Endodermal cell (in vitro differentiated cells): ENCODE measurements around the gene TOP2A. TPM values are rescaled to one million over a fixed set of nuclear protein-coding genes. Genes with fewer than 3 reads are reported as not detected.

Source experiments
- DNase-seq: peaks from one replicate; pipeline ENCODE4 v3.0.0-alpha.2; 2017
- H3K27ac ChIP-seq: 2 replicates; pipeline ENCODE4 v1.5.1; 2013; ENCODE audit warnings: mild to moderate bottlenecking, low read depth, low read length, moderate library complexity
- H3K27me3 ChIP-seq: 2 replicates; pipeline ENCODE4 v1.6.1; 2013; ENCODE audit warnings: mild to moderate bottlenecking, low read length, moderate library complexity; ENCODE audit not compliant: insufficient read depth, control insufficient read depth, poor library complexity, severe bottlenecking
- H3K36me3 ChIP-seq: 2 replicates; pipeline ENCODE4 v1.7.0; 2013; ENCODE audit warnings: mild to moderate bottlenecking, low read length, moderate library complexity; ENCODE audit not compliant: control insufficient read depth, insufficient read depth
- H3K4me1 ChIP-seq: one replicate; pipeline ENCODE4 v1.7.0; 2013; ENCODE audit warnings: low read length; ENCODE audit not compliant: control insufficient read depth, insufficient read depth
- H3K4me3 ChIP-seq: 2 replicates; pipeline ENCODE4 v1.5.1; 2013; ENCODE audit warnings: mild to moderate bottlenecking, low read length, moderate library complexity
- H3K9ac ChIP-seq: 2 replicates; pipeline ENCODE4 v1.6.1; 2013; ENCODE audit warnings: mild to moderate bottlenecking, low read length, moderate library complexity; ENCODE audit not compliant: poor library complexity, severe bottlenecking; ENCODE audit errors: extremely low read depth
- H3K9me3 ChIP-seq: 2 replicates; pipeline ENCODE4 v1.6.1; 2013; ENCODE audit warnings: mild to moderate bottlenecking, low read length, moderate library complexity; ENCODE audit not compliant: control insufficient read depth
- H3K27ac Mint-ChIP-seq: 2 replicates; pipeline ENCODE4 v1.8.0; 2020; ENCODE audit warnings: mixed read lengths
- H3K27me3 Mint-ChIP-seq: 2 replicates; pipeline ENCODE4 v1.8.0; 2021; ENCODE audit warnings: mild to moderate bottlenecking, mixed read lengths; ENCODE audit not compliant: insufficient read depth
- H3K36me3 Mint-ChIP-seq: 2 replicates; pipeline ENCODE4 v1.8.0; 2020; ENCODE audit warnings: low read depth, mixed read lengths
- H3K4me1 Mint-ChIP-seq: 2 replicates; pipeline ENCODE4 v1.8.0; 2020; ENCODE audit warnings: mixed read lengths
- H3K4me3 Mint-ChIP-seq: 2 replicates; pipeline ENCODE4 v1.8.0; 2020; ENCODE audit warnings: mild to moderate bottlenecking, moderate library complexity, mixed read lengths
- H3K9me3 Mint-ChIP-seq: 2 replicates; pipeline ENCODE4 v1.8.0; 2020; ENCODE audit warnings: mild to moderate bottlenecking, mixed read lengths
- WGBS, 2 experiments: methylation state at CpG; one replicate each; pipeline versions ENCODE4 v1.1.5 to v1.1.7; 2013; ENCODE audit warnings: missing lambda C conversion rate in 2 of 2, mixed read lengths in 1 of 2; ENCODE audit not compliant: insufficient coverage in 1 of 2, insufficient read length in 1 of 2; 5-methylcytosine and 5-hydroxymethylcytosine counted together
- total RNA-seq, 2 donors: library from RNA; stranded (reverse); fragmentation: NEBNext Ultra II Directional in 1 of 2; extraction: Animal tissue kit (Norgen Biotek cat#: 25700) in 1 of 2; gene quantifications; 2 replicates in 1 of 2; 3 replicates in 1 of 2; pipeline ENCODE4 v1.2.1, GENCODE V29; 2021
- TF ChIP-seq, protein P1 (sequence below): fragments of 200-600 bp; sonication (generic); conservative IDR thresholded peaks from 2 replicates; pipeline ENCODE4 v1.5.0; 2021; ENCODE audit warnings: antibody characterized with exemption, mild to moderate bottlenecking

The TOP2A gene
- total RNA-seq, 2 donors from 2014 or later: 173 to 246 TPM

- Histone ChIP-seq H3K4me3 (no peak overlapping the region), H3K27me3 (no peaks in the 10 kb centered on the region), H3K4me1 (no peaks in the 10 kb centered on the region), H3K9ac (no peak overlapping the region), H3K27ac (no peak overlapping the region), H3K9me3 (no peaks in the 10 kb centered on the region), H3K36me3 (peaks cover 35% of the 10 kb centered on the region)
- H3K4me1 Mint-ChIP-seq: peaks cover 16% of the 10 kb centered on the region
- H3K27me3 Mint-ChIP-seq: peaks cover 11% of the 10 kb centered on the region
- TF ChIP-seq, protein P1, sequence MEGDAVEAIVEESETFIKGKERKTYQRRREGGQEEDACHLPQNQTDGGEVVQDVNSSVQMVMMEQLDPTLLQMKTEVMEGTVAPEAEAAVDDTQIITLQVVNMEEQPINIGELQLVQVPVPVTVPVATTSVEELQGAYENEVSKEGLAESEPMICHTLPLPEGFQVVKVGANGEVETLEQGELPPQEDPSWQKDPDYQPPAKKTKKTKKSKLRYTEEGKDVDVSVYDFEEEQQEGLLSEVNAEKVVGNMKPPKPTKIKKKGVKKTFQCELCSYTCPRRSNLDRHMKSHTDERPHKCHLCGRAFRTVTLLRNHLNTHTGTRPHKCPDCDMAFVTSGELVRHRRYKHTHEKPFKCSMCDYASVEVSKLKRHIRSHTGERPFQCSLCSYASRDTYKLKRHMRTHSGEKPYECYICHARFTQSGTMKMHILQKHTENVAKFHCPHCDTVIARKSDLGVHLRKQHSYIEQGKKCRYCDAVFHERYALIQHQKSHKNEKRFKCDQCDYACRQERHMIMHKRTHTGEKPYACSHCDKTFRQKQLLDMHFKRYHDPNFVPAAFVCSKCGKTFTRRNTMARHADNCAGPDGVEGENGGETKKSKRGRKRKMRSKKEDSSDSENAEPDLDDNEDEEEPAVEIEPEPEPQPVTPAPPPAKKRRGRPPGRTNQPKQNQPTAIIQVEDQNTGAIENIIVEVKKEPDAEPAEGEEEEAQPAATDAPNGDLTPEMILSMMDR: peak; percentile 99
- peaks cover 30% of the 10 kb centered on the region for H3K36me3 Mint-ChIP-seq
- WGBS, 2 experiments: 69 to 72% methylated on average over 24 to 29 of the region's 29 CpGs
- no peak overlapping the region for H3K27ac Mint-ChIP-seq
- no peak overlapping the region for H3K4me3 Mint-ChIP-seq
- no peaks in the 10 kb centered on the region for H3K9me3 Mint-ChIP-seq
- peak; percentile 100 for DNase-seq
These were observed 62.4 kb downstream of the TOP2A start for GRCh38 chr17:40355123-40355803.

DNA sequence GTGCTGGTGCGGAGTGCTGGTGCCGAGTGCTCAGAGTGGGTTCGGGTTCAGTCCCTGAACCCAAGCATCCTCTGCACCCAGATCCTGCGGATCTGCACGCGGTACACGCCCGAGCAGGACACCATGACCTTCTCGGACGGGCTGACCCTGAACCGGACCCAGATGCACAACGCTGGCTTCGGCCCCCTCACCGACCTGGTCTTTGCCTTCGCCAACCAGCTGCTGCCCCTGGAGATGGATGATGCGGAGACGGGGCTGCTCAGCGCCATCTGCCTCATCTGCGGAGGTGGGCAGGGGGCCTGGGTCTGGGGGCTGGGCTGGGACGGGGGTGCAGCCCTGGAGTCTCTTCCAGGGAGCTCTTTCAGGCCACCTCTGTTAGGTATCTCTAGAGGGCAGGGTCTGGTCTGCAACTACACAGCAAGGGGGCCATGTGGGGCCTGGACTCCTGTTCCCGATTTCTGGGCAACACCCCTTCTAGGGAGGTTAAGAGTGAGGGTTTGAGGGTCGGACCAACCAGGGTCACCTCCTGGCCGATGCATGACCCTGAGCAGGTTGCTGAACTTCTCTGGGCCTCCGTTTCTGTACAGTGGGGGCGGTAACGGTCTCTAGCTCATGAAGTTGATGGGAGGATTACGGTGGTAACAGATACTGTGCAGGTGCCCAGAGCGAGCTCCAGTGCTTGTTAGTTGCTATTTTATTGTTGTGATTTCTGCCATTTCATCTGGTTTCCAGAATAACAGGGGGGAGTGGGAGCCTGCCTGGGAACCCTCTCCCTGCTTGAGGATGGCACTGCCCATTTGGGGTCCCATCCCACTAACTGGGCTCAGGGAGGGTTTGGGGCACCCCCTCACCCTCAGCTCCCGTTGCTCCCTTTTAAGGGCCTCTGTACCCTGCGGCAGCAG, 63.2 kb downstream of the TOP2A start:
- DNase-seq: peak; percentile 53
- no peaks in the 10 kb centered on the region for H3K9me3 Mint-ChIP-seq
- peaks cover 5% of the 10 kb centered on the region for H3K27me3 Mint-ChIP-seq
- Histone ChIP-seq H3K4me1 (no peaks in the 10 kb centered on the region), H3K27me3 (no peaks in the 10 kb centered on the region), H3K9me3 (no peaks in the 10 kb centered on the region), H3K4me3 (no peak overlapping the region), H3K27ac (peak overlapping the region; percentile 32), H3K9ac (no peak overlapping the region), H3K36me3 (peaks cover 43% of the 10 kb centered on the region)
- TF ChIP-seq, protein P1: no peak
- no peak overlapping the region for H3K4me3 Mint-ChIP-seq
- peaks cover 37% of the 10 kb centered on the region for H3K36me3 Mint-ChIP-seq
- 90 to 95% methylated on average over 22 to 30 of the region's 30 CpGs for WGBS, 2 experiments
- peaks cover 20% of the 10 kb centered on the region for H3K4me1 Mint-ChIP-seq
- H3K27ac Mint-ChIP-seq: no peak overlapping the region

DNA sequence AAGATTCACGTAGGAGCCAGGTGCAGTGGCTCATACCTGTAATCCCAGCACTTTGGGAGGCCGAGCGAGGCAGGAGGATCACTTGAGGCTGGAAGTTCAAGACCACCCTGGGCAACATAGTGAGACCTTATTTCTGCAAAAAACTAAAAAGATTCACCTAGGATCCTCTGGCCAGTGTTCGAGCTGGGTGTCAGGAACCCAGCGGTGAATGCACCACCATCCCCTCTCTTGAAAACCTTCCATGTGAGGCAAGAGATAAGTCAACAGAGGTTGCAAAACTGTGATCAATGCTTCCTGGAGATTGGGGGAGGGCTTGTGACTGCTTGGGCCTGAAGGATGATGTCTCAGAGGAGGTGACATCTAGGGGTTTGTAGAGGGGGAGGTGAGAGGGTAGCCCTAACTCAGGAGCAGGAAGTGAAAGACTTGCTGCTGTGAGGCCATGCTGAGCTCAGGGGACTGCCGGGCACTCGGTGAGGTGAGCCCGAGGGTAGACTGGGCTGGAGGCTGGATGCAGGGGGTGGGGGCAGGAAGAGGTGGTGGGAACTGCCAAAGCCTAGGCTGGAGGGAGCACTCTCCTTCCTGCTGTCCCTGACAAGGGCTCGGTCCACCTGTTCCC, 64.8 kb downstream of the TOP2A start:
- TF ChIP-seq, protein P1: no peak
- H3K9ac ChIP-seq: no peak overlapping the region
- H3K27me3 ChIP-seq: no peaks in the 10 kb centered on the region
- peaks cover 54% of the 10 kb centered on the region for H3K36me3 ChIP-seq
- H3K27ac ChIP-seq: no peak overlapping the region
- 93 to 98% methylated on average over 6 to 9 of the region's 9 CpGs for WGBS, 2 experiments
- Mint-ChIP-seq H3K27me3 (no peaks in the 10 kb centered on the region), H3K27ac (peak overlapping the region; percentile 55), H3K36me3 (peaks cover 43% of the 10 kb centered on the region), H3K4me3 (no peak overlapping the region), H3K4me1 (peaks cover 24% of the 10 kb centered on the region), H3K9me3 (no peaks in the 10 kb centered on the region)
- peak; percentile 63 for DNase-seq
- H3K9me3 ChIP-seq: no peaks in the 10 kb centered on the region
- no peak overlapping the region for H3K4me3 ChIP-seq
- H3K4me1 ChIP-seq: no peaks in the 10 kb centered on the region
